Gastrocnemius medialis (tissue), 4 donors: Measurements from ENCODE around the gene VAV1.

Source experiments
- CTCF ChIP-seq, 5 experiments: fragments of 450-650 bp in 3 of 5; fragments of 200-600 bp in 2 of 5; sonication (generic) in 2 of 5; IDR thresholded peaks in 4 of 5; conservative IDR thresholded peaks in 1 of 5; 1 replicate in 4 of 5; 2 replicates in 1 of 5; pipeline ENCODE4 v1.5.1; 2016 to 2019; ENCODE audit warnings: antibody characterized with exemption in 5 of 5, mild to moderate bottlenecking in 3 of 5, moderate library complexity in 3 of 5
- POLR2A ChIP-seq, 2 donors: fragments of 450-650 bp; IDR thresholded peaks; one replicate each; pipeline ENCODE4 v1.6.1; 2017; ENCODE audit warnings: antibody characterized with exemption in 2 of 2, mild to moderate bottlenecking in 2 of 2, moderate library complexity in 2 of 2

- no peak for TF ChIP-seq CTCF (IDR thresholded peaks at IDR 0.05 in 4 of 5, conservative IDR thresholded peaks at IDR 0.05 in 1 of 5)
- TF ChIP-seq POLR2A (IDR thresholded peaks at IDR 0.05), result no peak
These were observed 40.1 kb downstream of the VAV1 start for GRCh38 chr19:6812612-6813011.
